Stimulated activated CD4-positive, alpha-beta T cell treated with anti-CD3 and anti-CD28 coated beads, TNF-alpha, amount 100 ng/mL, for 1 hour (primary cell): ENCODE data around the gene PXT1.
"Not testable (repeated sequence)": the region's sequence is repeated elsewhere in the genome, so short reads cannot be mapped to it uniquely, and the experiment has no call there.

Experiments used
- DNase-seq, 3 donors: peaks; one replicate each; pipeline ENCODE4 v3.0.0-alpha.2; 2020; ENCODE audit warnings: low read depth in 3 of 3, low spot score in 1 of 3

PXT1 gene

DNA sequence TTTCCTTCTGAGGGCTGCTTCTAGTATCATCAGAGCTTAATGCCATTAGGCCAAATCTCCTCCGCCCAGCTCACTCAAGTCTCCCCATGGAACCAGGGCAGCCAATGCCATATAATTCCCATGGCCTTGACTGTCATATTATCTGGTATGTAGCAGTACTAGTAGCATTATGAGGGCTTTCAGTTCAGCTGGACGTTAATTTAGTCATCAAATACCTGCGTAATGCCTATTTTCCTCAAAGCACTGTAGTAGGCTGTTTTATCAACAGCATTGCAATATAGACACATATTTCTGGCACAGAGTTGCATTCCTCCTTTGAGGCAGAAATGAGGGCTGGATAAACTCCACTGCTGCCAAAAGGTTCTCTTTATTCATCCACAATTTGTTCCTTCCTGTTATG, 1.8 kb upstream of the PXT1 start:
- DNase-seq = no peak

DNA sequence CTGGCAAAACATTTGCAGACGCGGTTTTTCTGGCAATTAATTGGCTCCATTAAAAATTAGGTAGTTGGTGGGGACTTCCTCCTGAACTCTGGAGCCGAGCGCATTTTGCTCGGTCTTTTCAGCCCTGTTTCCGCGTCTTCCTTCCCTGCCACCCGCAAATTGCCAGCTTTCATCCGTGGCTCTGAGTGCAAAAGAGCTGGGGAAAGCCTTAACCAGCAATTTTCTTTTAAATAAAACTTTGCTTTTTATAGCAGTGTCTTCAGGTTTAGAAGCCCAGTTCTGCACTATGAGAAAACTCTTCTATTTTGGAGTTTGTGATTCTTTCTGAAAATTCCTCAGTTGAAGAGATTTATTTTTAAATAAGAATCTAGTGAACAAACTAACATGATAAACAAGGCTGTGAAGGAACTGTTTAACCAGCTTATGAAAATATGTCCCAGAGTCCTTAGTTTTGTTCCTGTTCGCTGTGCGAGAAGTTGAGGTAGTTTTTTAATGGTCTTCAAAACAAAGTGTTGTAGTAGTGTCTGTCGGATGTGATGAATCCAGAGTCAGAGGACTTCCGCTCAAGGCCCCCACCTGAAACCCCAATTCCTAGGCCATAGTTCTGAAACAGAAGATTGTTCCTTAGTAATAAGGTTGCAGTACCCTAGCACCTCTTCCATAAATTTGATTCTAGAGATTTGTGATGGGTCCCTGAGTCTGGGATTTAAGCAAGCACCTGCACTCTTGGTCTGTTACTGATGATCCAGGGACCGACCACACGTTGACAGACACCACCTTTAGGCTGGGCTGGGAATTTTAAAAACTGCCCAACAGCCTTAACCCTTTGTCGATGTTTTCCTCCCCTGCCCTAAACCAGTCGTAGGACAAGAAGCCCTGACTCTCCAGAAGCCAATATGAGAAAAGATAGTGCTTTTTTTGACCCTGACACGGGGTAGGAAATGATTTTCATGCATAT, 1.1 kb upstream of the PXT1 start:
- DNase-seq = no peak

DNA sequence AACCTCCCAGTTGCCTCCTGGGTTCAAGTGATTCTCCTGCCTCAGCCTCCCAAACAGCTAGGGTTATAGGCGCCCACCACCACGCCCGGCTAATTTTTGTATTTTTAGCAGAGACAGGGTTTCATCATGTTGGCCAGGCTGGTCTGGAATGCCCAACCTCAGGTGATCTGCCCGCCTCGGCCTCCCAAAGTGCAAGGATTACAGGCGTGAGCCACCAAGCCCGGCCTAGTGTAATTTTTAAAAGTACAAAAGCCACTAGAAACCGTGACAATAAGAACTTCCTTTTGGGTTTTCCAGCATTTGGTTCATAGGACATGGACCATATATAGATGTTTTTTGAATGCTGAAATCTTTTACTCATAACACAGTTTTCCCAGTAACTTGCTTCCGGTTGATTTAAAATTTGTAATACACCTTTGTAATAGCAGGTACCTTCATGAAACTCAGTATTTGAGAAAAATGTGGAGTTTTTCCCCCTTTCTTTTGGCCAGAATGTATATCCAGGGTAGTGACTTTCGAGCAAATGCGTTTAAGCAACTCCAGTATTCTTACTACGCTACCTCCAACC, 467 bp downstream of the PXT1 start:
- DNase-seq = no peak

DNA sequence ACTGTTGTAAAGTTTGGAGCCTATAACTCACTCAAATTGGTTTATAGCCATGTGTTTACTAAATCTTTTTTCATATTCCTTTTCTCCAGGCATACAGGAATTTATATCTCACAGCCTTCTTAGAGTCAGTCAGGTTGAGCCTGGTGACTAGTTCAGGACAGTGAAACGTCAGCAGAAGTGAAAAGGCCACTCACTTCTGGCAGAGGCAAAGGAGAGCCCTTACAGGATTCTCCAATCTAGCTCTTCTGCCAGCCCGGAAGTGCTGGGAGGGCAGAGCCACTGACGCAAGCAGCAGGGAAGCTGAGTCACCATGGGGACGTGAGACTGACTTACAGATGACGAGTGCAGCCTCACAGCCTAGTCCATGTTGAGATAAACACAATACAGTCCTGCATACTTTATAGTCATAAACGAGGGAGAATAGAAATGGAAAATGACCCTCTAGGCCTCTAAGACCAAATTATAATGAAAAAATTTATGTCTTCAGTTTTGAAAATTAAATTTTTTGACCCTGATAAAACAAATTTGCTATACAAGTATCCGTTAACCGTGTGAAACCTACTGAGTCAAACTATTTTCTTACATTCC, 1.3 kb downstream of the PXT1 start:
- DNase-seq = peak; percentile 38 to 53 (median 52)

DNA sequence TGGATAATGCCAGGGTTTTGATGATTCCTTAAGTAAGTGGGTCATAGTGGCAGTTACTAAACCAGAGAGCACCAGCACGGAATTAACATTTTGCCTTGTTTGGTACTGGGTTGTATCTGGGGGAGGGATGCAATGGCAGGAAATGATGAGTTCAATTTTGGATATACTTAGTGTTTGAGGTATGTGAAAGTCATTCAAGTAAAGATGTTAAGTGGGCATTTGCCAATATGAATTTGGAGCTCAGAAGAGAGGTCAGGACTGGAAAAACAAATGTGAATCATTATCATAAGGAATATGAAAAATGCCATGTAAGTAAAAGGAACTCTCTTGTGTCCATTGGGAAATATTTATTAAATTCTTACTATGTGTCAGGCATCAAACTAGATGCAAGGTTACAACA, 6.2 kb downstream of the PXT1 start:
- DNase-seq = no peak

DNA sequence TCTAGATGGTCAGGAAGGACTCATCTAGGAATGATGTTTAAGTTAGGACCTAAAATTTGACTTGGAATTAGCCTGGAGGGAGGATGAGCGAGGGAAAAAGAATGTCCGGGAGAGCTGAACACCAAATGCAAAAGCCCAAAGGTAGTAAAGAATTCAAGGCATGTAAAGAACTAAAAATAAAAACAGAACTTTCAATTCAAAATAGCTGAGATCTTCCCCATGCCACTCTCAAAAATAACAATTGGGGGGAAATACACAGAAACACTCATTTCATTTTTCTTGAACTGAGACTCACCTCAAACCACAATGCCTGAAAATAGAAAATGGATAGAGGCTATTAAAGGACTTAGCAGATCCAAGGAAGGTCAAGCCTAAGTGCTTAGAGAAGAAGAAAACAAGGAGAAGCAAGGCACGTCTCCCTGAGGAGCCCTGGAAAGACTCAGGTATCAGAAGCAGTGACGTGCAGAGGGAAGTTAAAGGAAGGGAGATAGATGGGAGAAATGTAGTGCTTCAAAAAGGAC, 10.4 kb downstream of the PXT1 start:
- DNase-seq = no peak

DNA sequence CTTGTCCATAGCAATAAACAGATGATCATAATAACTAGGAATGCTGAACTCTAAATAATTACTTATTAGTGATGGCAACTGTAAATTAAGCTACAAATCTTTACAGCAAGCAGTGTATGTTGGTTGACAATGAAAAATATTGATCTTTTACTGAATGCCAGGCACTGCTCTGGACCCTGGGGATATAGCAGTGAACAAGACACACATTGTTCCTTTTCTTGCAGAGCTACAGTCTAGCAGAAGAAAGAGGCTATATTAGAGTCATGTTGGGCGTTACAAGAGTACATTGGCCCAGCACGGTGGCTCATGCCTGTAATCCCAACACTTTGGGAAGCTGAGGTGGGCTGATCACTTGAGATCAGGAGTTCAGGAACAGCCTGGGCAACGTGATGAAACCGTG, 11.5 kb downstream of the PXT1 start:
- DNase-seq = no peak

DNA sequence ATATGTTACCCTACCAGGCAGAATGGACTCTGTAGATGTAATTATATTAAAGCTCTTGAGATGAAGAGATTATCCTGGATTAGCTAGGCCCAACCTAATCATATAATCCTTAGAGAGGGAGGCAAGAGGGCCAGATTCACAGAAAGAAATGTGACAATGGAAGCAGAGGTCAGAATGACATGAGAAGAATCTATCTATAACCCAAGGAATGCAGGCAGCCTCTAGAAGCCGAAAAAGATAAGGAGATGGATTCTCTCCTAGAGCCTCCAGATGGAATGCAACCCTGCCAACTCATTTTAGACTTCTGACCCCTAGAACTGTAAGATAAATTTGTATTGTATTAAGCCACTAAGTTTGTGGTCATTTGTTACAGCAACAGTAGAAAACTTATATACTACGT, 12.3 kb downstream of the PXT1 start:
- DNase-seq = no peak

DNA sequence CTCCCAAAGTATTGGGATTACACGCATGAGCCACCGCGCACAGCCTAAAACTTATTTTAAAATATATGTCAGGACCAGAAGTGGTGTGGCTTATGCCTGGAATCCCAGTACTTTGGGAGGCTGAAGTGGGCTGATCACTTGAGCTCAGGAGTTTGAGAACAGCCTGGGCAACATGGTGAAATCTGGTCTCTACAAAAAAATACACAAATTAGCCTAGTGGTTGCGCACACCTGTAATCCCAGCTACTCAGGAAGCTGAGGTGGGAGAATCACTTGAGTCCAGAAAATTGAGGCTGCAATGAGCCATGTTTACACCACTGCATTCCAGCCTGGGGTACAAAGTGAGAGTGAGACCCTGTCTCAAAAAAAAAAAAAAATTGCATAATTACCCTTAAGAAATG, 13.7 kb downstream of the PXT1 start:
- no peak for DNase-seq

DNA sequence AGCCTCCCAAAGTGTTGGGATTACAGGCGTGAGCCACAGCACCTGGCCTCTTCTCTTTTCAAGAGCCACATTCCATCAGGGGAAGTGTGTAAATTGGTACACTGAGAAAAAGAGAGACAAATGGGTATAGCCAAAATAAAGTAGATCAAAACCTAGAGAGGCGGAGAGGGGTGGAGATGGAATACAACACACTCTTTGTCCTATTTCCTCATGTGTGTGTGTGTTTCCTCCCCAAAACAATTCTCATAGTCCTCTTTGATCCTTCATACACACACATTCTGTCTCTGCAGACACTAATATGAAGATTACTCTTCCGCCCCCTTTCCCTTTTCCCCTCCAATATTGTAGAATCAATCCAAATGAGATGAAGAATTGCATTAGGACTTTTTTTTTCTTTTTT, 16.0 kb downstream of the PXT1 start:
- no peak for DNase-seq

DNA sequence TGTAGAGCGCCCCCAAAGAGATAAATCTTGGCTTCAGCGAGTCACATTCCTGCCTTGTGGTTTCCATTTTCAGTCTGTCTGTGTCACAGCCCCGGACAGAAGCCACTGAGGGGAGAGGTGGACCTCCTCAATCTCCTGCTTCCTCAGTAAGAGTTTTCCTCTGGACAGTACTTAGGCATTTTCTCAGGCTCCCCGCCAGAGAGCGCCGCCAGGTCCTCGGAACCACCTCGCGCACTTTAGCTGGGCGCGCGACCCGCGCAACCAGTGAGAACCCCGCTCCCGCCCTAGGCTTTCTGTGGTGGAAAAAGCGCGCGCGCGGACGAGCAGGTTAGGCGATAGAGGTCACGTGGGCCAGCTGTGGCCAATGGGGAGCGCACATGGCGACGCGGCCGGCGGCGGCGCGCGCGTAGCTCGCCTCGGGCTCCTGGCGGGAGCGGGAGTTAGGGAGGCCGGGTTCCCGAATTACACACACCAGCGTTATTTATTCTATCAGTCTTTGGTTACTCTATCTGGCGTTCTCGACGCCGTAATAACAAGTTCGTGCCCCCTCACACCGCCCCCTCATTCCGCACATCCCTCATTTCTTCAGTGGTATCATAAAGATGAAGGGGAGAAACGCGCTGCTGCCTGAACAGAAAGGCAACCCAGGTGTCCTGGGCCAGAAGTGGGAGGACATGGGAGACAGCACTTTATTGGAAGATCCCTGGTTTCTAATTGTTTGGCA, 19.4 kb downstream of the PXT1 start:
- peak; percentile 91 to 95 (median 93) for DNase-seq

DNA sequence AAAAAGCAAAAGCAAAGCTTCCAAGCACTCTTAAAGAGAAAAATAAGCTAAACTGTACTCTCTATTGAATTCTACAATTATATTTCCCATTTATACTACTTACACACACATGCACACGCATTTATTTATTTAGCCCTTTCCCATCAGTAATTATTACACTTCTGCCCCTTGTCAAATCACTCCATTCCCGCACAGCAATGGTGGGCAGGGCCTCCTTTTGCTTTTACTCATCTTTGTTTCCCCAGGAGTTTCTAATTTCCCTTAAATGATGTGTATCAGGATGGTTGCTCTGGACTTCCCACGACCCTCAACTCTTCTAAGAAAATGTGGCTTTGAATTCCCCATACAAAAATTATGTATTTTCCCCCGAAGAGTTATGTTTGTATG, 19.9 kb downstream of the PXT1 start:
- no peak for DNase-seq

DNA sequence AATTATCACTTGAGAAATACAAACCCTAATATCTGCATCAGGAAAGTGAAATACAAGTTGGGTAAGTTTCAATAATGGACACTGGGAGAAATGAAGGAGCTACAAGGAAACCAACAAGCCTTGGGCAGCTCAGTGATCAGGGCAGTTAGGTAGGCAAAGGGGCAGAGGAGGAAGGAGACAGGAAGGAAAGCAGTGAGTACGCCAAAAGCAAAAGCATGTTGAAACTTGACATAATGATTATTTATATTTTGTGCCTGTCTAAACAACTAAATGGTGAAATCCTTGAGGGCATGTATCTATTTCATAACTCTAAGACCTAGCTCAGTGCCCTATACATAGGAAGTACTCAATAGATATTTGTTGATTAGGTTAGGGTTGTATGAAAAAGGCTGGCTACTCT, 23.3 kb downstream of the PXT1 start:
- no peak for DNase-seq

DNA sequence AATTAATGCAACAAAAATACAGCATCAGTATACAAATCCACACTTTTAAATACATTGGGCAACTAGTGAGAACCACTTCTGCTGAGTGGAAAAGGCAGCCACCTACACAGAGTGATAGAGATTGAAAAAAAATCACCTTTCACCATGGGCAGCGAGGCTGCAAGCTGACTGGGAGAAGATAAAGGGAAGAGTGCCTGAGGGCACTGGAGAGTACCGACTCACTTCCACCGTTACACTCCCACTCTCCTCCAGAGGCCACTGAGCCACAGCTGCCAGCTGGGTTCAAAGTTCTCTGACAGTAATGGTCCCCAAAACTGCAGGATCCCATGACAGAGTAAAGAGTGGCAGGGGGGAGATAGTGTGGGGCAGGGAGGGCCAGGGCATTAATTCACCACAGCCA, 24.1 kb downstream of the PXT1 start:
- no peak for DNase-seq

DNA sequence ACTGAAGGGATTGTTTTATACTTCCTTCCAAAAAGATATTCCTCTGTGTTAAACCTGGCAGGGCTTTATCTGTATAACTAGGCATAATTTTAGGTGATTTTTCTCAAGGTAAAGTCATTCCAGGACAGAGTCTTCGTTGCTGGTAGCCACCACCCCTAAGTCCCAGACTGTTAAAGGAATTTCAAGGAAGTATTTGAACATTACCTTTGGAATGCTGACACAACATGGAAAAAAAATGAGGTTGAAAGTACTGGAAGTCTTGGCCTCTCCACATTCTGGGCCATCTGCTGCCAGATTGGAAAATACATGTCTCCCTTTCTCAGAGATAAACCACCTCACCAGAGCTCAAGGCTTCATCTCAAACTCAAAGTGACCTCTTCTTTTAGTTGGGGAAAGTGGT, 28.2 kb downstream of the PXT1 start:
- DNase-seq = no peak

DNA sequence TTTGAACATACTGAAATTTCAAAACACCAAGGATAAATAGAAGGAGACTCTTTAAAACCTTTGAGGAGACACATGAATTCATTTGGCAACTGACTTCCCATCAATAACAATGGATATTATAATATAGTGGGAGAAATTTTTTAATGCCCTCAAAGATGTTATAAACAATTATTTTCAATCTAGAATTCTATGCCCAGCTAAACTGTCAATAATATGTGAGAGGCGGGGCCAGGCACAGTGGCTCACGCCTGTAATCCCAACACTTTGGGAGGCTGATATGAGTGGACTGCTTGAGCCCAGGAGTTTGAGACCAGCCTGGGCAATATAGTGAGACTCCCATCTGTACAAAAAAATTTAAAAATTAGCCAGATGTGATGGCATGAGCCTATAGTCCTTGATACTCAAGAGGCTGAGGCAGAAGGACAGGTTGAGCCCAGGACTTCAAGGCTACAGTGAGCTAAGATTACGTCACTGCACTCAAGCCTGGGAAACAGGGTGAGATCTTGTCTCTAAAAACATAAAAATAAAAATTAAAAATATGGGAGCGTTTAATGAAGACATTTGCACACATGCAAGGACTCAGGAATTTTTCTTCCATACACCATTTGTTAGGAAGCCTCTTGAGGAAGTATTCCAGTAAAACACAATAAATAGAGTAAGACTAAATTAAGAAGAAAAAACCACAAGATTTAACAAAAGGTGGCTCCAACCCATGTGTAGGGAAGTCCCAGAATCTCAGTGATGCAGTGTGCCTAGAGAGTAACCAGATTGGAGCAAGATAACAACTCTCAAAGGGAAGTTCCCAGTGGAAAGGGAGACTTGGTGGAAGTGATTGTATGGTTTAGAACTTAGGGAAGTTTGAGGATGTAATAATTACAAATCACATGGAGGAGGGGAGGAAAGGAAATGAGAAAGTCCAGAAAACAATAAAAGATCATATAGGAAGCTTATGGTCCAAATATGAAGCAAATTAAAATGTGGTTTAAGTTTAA, 28.9 kb downstream of the PXT1 start:
- no peak for DNase-seq

DNA sequence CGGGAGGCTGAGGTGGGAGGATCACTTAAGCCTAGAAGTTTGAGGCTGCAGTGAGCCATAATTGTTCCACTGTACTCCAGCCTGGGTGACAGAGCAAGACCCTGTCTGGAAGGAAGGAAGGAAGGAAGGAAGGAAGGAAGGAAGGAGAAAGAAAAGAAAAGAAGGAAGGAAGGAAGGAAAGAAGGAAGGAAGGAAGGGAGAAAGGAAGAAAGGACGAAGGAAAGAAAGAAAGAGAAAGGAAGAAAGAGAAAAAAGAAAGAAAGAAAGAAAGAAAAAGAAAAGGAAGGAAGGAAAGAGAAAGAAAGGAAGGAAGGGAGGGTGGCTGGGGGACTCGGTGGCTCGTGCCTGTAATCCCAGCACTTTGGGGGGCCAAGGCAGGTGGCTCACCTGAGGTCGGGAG, 32.9 kb downstream of the PXT1 start:
- DNase-seq = not testable (repeated sequence)

DNA sequence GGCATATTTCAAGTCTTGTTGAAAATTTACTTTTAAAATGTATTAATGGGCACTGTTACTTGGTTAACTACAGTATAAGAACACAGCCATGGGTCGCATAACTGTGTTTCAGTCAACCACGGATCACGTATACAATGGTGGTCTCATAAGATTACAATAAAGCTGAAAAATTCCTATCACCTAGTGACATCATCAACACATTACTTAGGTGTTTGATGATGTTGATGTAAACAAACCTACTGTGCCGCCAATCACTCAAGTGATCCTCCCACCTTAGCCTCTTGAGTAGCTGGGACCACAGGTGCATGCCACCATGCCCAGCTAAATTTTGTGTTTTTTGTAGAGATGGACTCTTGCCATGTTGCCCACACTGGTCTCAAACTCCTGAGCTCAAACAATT, 38.5 kb downstream of the PXT1 start:
- no peak for DNase-seq

DNA sequence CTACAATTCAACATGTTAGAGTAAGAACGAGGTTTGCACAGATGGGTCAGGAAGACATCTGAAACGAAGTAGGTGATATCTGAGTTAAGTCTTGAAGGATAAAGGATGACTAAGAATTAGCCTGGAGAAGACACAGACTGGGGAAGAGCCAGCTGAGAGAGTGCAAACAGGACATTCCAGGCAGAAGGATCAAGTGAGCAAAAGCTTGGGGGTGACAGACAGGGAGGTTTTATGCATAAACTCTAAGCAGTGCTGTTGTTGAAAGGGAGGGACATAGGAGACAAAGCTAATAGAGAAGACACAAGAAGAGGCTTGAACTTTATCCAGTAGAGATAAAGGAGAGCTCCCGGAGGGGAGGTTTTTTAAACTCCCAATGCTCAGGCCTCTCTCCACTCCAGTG, 40.2 kb downstream of the PXT1 start:
- DNase-seq = no peak

DNA sequence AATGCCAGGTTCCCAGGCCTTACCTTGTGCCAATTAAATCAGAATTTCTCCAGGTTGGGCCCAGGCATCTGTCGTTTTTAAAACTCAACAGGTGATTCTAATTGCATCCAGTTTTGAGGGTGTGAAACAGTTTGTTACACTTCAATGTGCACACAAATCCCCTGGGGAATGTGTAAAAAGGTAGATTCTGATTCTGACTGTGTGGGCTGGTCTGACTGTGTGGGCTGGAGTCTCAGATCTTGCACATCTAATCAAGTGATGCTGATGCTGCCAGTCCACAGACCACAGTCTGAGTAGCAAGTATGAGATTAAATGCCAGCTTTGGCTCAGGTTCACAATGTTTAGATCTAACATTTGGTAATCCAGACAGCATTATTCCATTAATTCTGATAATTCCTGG, 42.7 kb downstream of the PXT1 start:
- DNase-seq = no peak
